ENCODE measurements around the gene BTBD9.

The BTBD9 gene

GRCh38 chr6:38599261-38599660 is 40.5 kb downstream of the BTBD9 start:
- DNase-seq (ENCODE audit: low read depth in 2 of 2) = no peak

GRCh38 chr6:38593998-38594665 is 45.6 kb downstream of the BTBD9 start:
- no peak for DNase-seq (ENCODE audit: low read depth in 2 of 2)

GRCh38 chr6:38593409-38593808 is 46.3 kb downstream of the BTBD9 start:
- DNase-seq (ENCODE audit: low read depth in 2 of 2) = no peak

- DNase-seq (ENCODE audit: low read depth in 2 of 2) = no peak
Measured at GRCh38 chr6:38591439-38591838, 48.3 kb downstream of the BTBD9 start.

- DNase-seq (ENCODE audit: low read depth in 2 of 2) = no peak
Measured at GRCh38 chr6:38589367-38589720, 50.4 kb downstream of the BTBD9 start.

- DNase-seq (ENCODE audit: low read depth in 2 of 2) = no peak
Measured at GRCh38 chr6:38588631-38589366, 50.9 kb downstream of the BTBD9 start.

GRCh38 chr6:38587766-38588362 is 51.9 kb downstream of the BTBD9 start:
- no peak for DNase-seq (ENCODE audit: low read depth in 2 of 2)

- DNase-seq (ENCODE audit: low read depth in 2 of 2) = no peak
Measured at GRCh38 chr6:38586992-38587391, 52.7 kb downstream of the BTBD9 start.

GRCh38 chr6:38584731-38585130 is 55.0 kb downstream of the BTBD9 start:
- DNase-seq (ENCODE audit: low read depth in 2 of 2) = no peak

GRCh38 chr6:38583523-38583922 is 56.2 kb downstream of the BTBD9 start:
- no peak for DNase-seq (ENCODE audit: low read depth in 2 of 2)

- no peak for DNase-seq (ENCODE audit: low read depth in 2 of 2)
Measured at GRCh38 chr6:38580030-38580429, 59.7 kb downstream of the BTBD9 start.

- no peak for DNase-seq (ENCODE audit: low read depth in 2 of 2)
Measured at GRCh38 chr6:38579010-38579628, 60.6 kb downstream of the BTBD9 start.

- DNase-seq (ENCODE audit: low read depth in 2 of 2) = no peak
Measured at GRCh38 chr6:38578075-38578474, 61.7 kb downstream of the BTBD9 start.

- DNase-seq (ENCODE audit: low read depth in 2 of 2) = no peak
Measured at GRCh38 chr6:38577492-38577891, 62.2 kb downstream of the BTBD9 start.

- no peak for DNase-seq (ENCODE audit: low read depth in 2 of 2)
Measured at GRCh38 chr6:38573801-38574395, 65.8 kb downstream of the BTBD9 start.

- DNase-seq (ENCODE audit: low read depth in 2 of 2) = no peak
Measured at GRCh38 chr6:38572186-38572813, 67.4 kb downstream of the BTBD9 start.

GRCh38 chr6:38571721-38572120 is 68.0 kb downstream of the BTBD9 start:
- DNase-seq (ENCODE audit: low read depth in 2 of 2) = no peak

- DNase-seq (ENCODE audit: low read depth in 2 of 2) = no peak
Measured at GRCh38 chr6:38570750-38571149, 69.0 kb downstream of the BTBD9 start.

- no peak for DNase-seq (ENCODE audit: low read depth in 2 of 2)
Measured at GRCh38 chr6:38567436-38567835, 72.3 kb downstream of the BTBD9 start.

GRCh38 chr6:38566295-38567030 is 73.3 kb downstream of the BTBD9 start:
- no peak for DNase-seq (ENCODE audit: low read depth in 2 of 2)

- DNase-seq (ENCODE audit: low read depth in 2 of 2) = no peak
Measured at GRCh38 chr6:38564301-38564700, 75.4 kb downstream of the BTBD9 start.

All from stimulated activated CD8-positive, alpha-beta memory T cell treated with anti-CD3 and anti-CD28 coated beads, Interleukin-7, amount 100 ng/mL, for 4 hours (primary cell).